GM13977 (cell line): Measurements from ENCODE around the gene C1QTNF5.

Experiments used
- DNase-seq: peaks from one replicate; pipeline ENCODE4 v3.0.0; 2012; ENCODE audit warnings: low spot score
- in situ Hi-C: fragments of 300-500 bp; cut with MboI; formaldehyde crosslinking; loops from one replicate; pipeline ENCODE4 v1.12.0; 2022; ENCODE audit warnings: low sequenced_read_pairs, low pct_unique_long_range_greater_than_20kb, mixed read lengths, inconsistent platforms; ENCODE audit not compliant: unreplicated experiment
- TF ChIP-seq, protein P1 (sequence below): IDR thresholded peaks from 2 replicates; pipeline ENCODE4 v1.5.1; 2012; ENCODE audit warnings: mild to moderate bottlenecking, control low read depth; ENCODE audit not compliant: insufficient read depth; ENCODE audit errors: extremely low read depth, missing control alignments

The C1QTNF5 gene

DNA sequence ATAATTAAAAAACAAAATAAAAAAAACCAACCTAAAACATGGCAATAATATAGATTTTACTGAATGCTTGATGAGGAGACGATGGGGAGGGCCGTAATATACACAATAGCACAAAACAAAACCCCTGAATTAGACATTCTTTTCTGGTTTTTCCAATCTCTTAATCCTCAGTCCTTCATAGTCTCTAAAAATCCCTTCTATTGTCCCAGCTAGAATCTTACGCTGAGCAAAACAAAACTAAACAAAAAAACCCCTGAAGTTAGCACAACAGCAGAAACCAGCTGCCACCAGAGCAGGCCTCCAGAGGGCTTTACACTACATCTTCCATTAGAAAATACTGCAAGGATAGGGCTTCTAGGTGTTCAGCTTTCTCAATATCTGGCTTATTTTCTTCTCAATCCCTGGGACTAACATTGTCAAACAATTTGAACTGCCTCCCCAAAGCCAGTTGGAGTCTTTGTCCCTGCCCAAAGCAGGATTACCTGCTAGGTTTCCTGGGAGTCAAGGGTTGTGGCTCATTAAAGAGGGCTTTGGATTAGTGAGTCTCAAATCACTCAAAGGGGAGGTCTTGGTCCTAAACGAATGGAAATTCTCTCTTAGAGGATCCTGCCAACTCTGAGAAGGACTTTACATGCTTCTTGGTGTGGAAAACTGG lies 8.4 kb downstream of the C1QTNF5 start:
- in situ Hi-C loops: no loop called here
- DNase-seq: no peak
- TF ChIP-seq, protein P1, sequence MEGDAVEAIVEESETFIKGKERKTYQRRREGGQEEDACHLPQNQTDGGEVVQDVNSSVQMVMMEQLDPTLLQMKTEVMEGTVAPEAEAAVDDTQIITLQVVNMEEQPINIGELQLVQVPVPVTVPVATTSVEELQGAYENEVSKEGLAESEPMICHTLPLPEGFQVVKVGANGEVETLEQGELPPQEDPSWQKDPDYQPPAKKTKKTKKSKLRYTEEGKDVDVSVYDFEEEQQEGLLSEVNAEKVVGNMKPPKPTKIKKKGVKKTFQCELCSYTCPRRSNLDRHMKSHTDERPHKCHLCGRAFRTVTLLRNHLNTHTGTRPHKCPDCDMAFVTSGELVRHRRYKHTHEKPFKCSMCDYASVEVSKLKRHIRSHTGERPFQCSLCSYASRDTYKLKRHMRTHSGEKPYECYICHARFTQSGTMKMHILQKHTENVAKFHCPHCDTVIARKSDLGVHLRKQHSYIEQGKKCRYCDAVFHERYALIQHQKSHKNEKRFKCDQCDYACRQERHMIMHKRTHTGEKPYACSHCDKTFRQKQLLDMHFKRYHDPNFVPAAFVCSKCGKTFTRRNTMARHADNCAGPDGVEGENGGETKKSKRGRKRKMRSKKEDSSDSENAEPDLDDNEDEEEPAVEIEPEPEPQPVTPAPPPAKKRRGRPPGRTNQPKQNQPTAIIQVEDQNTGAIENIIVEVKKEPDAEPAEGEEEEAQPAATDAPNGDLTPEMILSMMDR: no peak

DNA sequence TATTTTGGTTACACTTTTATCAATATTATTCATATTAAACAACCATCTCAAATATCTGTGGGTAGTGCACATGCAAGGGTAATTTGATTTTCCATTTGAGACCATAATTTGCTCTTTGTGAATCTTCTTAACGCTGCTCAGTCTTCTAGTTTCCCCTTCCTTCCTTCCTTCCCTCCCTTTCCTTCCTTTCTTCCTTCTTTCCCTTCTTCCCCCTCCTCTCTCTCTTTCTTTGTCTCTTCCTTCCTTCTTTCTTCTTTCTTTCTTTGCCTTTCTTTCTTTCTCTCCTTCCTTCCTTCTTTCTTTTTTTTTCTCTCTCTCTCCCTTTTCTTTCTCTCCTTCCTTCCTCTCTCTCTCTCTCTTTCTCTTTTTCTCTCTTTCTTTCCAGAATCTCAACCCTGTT lies 10.4 kb downstream of the C1QTNF5 start:
- in situ Hi-C loops: no loop called here
- TF ChIP-seq, protein P1: no peak
- DNase-seq: no peak

DNA sequence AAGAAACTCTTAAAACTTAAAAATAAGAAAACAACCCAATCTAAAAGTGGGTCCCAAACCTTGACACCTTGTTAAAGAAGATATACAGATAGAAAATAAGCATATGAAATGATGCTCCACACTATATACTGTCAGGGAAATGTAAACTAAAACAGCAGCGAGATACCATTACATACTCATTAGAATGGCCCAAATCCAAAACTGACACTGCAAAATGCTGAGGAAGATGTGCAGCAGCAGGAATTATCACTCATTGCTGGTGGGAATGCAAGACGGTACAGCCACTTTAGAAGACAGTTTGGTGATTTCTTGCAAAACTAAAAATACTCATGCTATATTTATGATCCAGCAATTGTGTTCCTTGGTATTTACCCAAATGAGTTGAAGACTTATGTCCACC lies 11.4 kb downstream of the C1QTNF5 start:
- in situ Hi-C loops: no loop called here
- DNase-seq: no peak
- TF ChIP-seq, protein P1: no peak

DNA sequence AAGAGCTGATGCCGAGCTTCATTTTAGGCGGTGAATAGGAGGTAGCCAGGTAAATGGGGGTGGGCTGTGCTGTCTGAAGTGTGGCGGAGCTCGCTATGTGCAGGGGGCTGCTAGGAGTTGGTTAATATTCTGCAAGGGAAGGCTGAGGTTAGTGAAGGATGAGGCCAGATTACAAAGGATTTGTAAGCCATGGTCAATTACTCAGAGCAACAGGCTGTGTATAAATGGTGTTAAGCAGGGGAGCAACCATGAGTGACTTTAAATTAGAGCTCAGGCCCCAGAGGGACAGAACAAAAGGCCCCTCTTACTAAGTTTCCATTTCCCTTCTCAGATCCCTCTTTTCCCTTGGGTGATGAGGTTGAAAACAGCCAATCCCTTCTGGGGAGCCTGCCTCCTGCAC lies 16.5 kb downstream of the C1QTNF5 start:
- TF ChIP-seq, protein P1: no peak
- in situ Hi-C loops: no loop called here
- DNase-seq: no peak

DNA sequence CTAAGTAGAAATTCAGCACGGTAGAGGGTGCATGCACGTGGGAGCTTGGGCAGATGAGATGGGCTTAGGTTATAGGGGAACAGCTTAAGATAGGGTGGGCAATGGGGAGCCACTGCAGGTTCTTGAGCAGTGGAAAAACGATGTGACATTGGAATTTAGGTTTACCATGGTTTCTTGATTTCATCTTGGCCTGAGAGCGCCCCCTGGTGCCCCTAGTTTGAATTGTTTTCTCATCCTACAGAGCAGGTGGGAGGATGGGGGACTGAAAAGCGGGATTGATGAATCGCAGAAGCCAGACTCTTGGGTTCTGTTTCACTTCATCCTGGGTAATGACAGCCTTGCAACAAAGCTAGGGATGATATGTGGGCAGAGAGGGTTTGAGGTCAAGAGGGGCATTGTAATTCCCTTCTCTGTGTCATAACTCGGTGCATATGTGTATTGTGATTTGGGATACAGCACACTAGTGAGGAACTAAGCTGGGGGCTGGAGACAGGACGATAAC lies 17.1 kb downstream of the C1QTNF5 start:
- TF ChIP-seq, protein P1: peak; percentile 84
- in situ Hi-C loops: no loop called here
- DNase-seq: peak; percentile 69

DNA sequence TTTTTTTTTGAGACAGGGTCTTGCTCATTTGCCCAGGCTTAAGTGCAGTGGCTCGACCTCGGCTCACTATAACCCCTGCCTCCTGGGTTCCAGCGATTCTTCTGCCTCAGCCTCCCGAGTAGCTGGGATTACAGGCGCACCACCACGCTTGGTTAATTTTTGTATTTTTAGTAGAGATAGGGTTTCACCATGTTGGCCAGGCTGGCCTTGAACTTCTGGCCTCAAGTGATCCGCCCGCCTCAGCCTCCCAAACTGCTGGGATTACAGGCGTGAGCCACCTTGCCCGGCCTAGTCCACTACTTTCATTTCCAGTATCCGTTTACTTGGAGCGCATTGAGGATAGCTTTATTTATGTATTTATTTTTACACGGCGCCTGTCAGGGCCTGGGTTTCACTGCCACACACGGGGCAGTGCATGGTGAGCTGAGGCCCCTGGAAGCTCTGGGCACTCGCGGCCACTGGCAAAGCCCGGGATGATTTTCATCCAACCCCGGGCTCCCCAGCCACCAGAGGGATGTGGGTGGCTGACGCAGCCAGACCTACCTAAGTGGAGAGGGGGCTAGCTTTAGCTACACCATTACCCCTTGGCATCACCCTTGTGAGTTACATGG lies 17.7 kb downstream of the C1QTNF5 start:
- TF ChIP-seq, protein P1: no peak
- no peak for DNase-seq
- in situ Hi-C loops: no loop called here
